IMR-90 (cell line): Measurements from ENCODE around the gene ACVR1B.

Source experiments
- CEBPB ChIP-seq: IDR thresholded peaks from 2 replicates; pipeline ENCODE4 v1.6.1; 2012; ENCODE audit warnings: low read depth, low read length, improper control_type of control experiment
- FOS ChIP-seq: fragments of 150-350 bp; IDR thresholded peaks from 2 replicates; pipeline ENCODE4 v1.6.1; 2016; ENCODE audit warnings: low read depth, low read length
- MAFK ChIP-seq: IDR thresholded peaks from 2 replicates; pipeline ENCODE4 v1.6.1; 2012; ENCODE audit warnings: low read depth, low read length, improper control_type of control experiment
- MXI1 ChIP-seq: IDR thresholded peaks from 2 replicates; pipeline ENCODE4 v1.6.1; 2012; ENCODE audit warnings: low read depth, mild to moderate bottlenecking, low read length, moderate library complexity, borderline replicate concordance
- NFE2L2 ChIP-seq: fragments of 150-350 bp; IDR thresholded peaks from 2 replicates; pipeline ENCODE4 v1.6.1; 2016; ENCODE audit warnings: low read depth, mild to moderate bottlenecking, low read length
- POLR2A ChIP-seq: IDR thresholded peaks from 2 replicates; pipeline ENCODE4 v1.6.1; 2012; ENCODE audit warnings: mild to moderate bottlenecking, low read depth, low read length
- RAD21 ChIP-seq: IDR thresholded peaks from 2 replicates; pipeline ENCODE4 v1.6.1; 2012; ENCODE audit warnings: low read length, improper control_type of control experiment
- RFX5 ChIP-seq: IDR thresholded peaks from 2 replicates; pipeline ENCODE4 v1.8.0; 2012; ENCODE audit warnings: low read depth, mild to moderate bottlenecking, low read length, moderate library complexity
- TF ChIP-seq, protein P1 (sequence below): conservative IDR thresholded peaks from 2 replicates; pipeline ENCODE4 v1.5.1; 2012; ENCODE audit warnings: mild to moderate bottlenecking, low read depth, low read length, improper control_type of control experiment
- TF ChIP-seq, protein P2 (sequence below): fragments of 150-350 bp; IDR thresholded peaks from 2 replicates; pipeline ENCODE4 v1.6.1; 2017; ENCODE audit warnings: mild to moderate bottlenecking, antibody characterized with exemption, low read length, low read depth

DNA sequence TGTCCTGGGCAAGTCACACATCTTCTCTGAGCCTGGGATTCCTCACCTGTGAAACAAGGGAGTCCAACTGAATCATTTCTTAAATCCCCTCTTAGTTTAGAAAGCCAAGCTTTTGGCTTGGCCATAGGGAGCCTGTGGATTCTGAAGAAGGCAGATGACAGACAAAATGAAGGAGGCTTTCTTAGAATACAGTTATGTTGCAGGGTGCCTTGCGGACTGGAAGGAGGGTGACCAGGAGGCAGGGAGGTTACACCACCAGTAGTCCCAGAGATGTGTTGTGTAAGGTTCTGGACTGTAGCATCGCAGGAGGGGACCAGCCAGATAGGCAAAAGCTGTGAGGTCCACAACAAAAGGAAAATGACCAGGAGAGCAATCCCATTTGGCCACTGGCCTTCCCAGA is 8.2 kb upstream of the ACVR1B start:
- TF ChIP-seq MXI1, result no peak
- TF ChIP-seq, protein P1, sequence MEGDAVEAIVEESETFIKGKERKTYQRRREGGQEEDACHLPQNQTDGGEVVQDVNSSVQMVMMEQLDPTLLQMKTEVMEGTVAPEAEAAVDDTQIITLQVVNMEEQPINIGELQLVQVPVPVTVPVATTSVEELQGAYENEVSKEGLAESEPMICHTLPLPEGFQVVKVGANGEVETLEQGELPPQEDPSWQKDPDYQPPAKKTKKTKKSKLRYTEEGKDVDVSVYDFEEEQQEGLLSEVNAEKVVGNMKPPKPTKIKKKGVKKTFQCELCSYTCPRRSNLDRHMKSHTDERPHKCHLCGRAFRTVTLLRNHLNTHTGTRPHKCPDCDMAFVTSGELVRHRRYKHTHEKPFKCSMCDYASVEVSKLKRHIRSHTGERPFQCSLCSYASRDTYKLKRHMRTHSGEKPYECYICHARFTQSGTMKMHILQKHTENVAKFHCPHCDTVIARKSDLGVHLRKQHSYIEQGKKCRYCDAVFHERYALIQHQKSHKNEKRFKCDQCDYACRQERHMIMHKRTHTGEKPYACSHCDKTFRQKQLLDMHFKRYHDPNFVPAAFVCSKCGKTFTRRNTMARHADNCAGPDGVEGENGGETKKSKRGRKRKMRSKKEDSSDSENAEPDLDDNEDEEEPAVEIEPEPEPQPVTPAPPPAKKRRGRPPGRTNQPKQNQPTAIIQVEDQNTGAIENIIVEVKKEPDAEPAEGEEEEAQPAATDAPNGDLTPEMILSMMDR, result no peak
- no peak for TF ChIP-seq POLR2A
- TF ChIP-seq RFX5, result no peak
- TF ChIP-seq, protein P2, sequence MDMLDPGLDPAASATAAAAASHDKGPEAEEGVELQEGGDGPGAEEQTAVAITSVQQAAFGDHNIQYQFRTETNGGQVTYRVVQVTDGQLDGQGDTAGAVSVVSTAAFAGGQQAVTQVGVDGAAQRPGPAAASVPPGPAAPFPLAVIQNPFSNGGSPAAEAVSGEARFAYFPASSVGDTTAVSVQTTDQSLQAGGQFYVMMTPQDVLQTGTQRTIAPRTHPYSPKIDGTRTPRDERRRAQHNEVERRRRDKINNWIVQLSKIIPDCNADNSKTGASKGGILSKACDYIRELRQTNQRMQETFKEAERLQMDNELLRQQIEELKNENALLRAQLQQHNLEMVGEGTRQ, result no peak
- TF ChIP-seq FOS, result no peak
- no peak for TF ChIP-seq CEBPB
- no peak for TF ChIP-seq NFE2L2
- TF ChIP-seq MAFK, result no peak
- no peak for TF ChIP-seq RAD21
